Measurements from ENCODE around the gene HID1.

HID1 gene

GRCh38 chr17:74943808-74944522 is 28.6 kb downstream of the HID1 start:
- peaks cover 58% of the 10 kb centered on the region for H3K27me3 ChIP-seq
- TF ChIP-seq CTCF (IDR thresholded peaks at IDR 0.05; ENCODE audit: low read depth, low read length): no peak
- no peaks in the 10 kb centered on the region for H3K9me3 ChIP-seq
- no peak overlapping the region for H3K4me3 ChIP-seq (ENCODE audit: low read depth, low read length)
- H3K36me3 ChIP-seq: no peaks in the 10 kb centered on the region
- H3K4me1 ChIP-seq: no peaks in the 10 kb centered on the region
- DNase-seq: no peak

GRCh38 chr17:74941128-74941725 is 31.3 kb downstream of the HID1 start:
- no peaks in the 10 kb centered on the region for H3K4me1 ChIP-seq
- no peak overlapping the region for H3K4me3 ChIP-seq (ENCODE audit: low read depth, low read length)
- H3K27me3 ChIP-seq: peaks cover 78% of the 10 kb centered on the region
- TF ChIP-seq CTCF (IDR thresholded peaks at IDR 0.05; ENCODE audit: low read depth, low read length): no peak
- DNase-seq: no peak
- no peaks in the 10 kb centered on the region for H3K36me3 ChIP-seq
- no peaks in the 10 kb centered on the region for H3K9me3 ChIP-seq

GRCh38 chr17:74939534-74939933 is 33.0 kb downstream of the HID1 start:
- TF ChIP-seq CTCF (IDR thresholded peaks at IDR 0.05; ENCODE audit: low read depth, low read length): no peak
- Histone ChIP-seq H3K9me3 (no peaks in the 10 kb centered on the region), H3K27me3 (peaks cover 82% of the 10 kb centered on the region)

GRCh38 chr17:74938194-74938950 is 34.2 kb downstream of the HID1 start:
- H3K4me3 ChIP-seq (ENCODE audit: low read depth, low read length): no peak overlapping the region
- no peaks in the 10 kb centered on the region for H3K4me1 ChIP-seq
- no peak for DNase-seq
- TF ChIP-seq CTCF (IDR thresholded peaks at IDR 0.05; ENCODE audit: low read depth, low read length): no peak
- H3K36me3 ChIP-seq: no peaks in the 10 kb centered on the region
- no peaks in the 10 kb centered on the region for H3K9me3 ChIP-seq
- peaks cover 74% of the 10 kb centered on the region for H3K27me3 ChIP-seq

More at GRCh38 chr17:74939534-74939933, 33.0 kb downstream of the HID1 start:
- DNase-seq: no peak
- no peaks in the 10 kb centered on the region for H3K4me1 ChIP-seq
- no peak overlapping the region for H3K4me3 ChIP-seq (ENCODE audit: low read depth, low read length)
- H3K36me3 ChIP-seq: no peaks in the 10 kb centered on the region

- Histone ChIP-seq H3K36me3 (no peaks in the 10 kb centered on the region), H3K9me3 (no peaks in the 10 kb centered on the region), H3K4me1 (no peaks in the 10 kb centered on the region), H3K27me3 (peaks cover 64% of the 10 kb centered on the region), H3K4me3 (ENCODE audit: low read depth, low read length) (no peak overlapping the region)
- no peak for TF ChIP-seq CTCF (IDR thresholded peaks at IDR 0.05; ENCODE audit: low read depth, low read length)
- no peak for DNase-seq
Observed at GRCh38 chr17:74937064-74938051, 35.2 kb downstream of the HID1 start.
